ENCODE measurements around the gene YARS2.

Gene YARS2

GRCh38 chr12:32698285-32698684, 57.4 kb downstream of the YARS2 start:
- no peak overlapping the region for H3K4me3 ChIP-seq (ENCODE audit: insufficient read depth, low read depth, low read length, poor library complexity, severe bottlenecking)
- DNase-seq = no peak
- H3K27me3 ChIP-seq (replicated peaks; ENCODE audit: control insufficient read depth, insufficient read depth, low read length, poor library complexity, severe bottlenecking) = no peaks in the 10 kb centered on the region
- peaks cover 6% of the 10 kb centered on the region for H3K36me3 ChIP-seq (ENCODE audit: control insufficient read depth, insufficient read depth, low read length)
- no peaks in the 10 kb centered on the region for H3K9me3 ChIP-seq (ENCODE audit: control insufficient read depth, low read length)
- no peak overlapping the region for H3K27ac ChIP-seq (ENCODE audit: insufficient read depth, low read length, poor library complexity, severe bottlenecking)
- no peaks in the 10 kb centered on the region for H3K4me1 ChIP-seq (ENCODE audit: control insufficient read depth, insufficient read depth, low read length, poor library complexity, severe bottlenecking)

GRCh38 chr12:32697445-32697844, 58.3 kb downstream of the YARS2 start:
- Histone ChIP-seq H3K27ac (ENCODE audit: insufficient read depth, low read length, poor library complexity, severe bottlenecking) (no peak overlapping the region), H3K36me3 (ENCODE audit: control insufficient read depth, insufficient read depth, low read length) (peaks cover 6% of the 10 kb centered on the region), H3K4me1 (ENCODE audit: control insufficient read depth, insufficient read depth, low read length, poor library complexity, severe bottlenecking) (no peaks in the 10 kb centered on the region), H3K4me3 (ENCODE audit: insufficient read depth, low read depth, low read length, poor library complexity, severe bottlenecking) (no peak overlapping the region), H3K9me3 (ENCODE audit: control insufficient read depth, low read length) (no peaks in the 10 kb centered on the region), H3K27me3 (replicated peaks; ENCODE audit: control insufficient read depth, insufficient read depth, low read length, poor library complexity, severe bottlenecking) (no peaks in the 10 kb centered on the region)
- DNase-seq = no peak
